DND-41 (cell line): Measurements from ENCODE around the gene LTBP1.

ENCODE experiments used
- CTCF ChIP-seq: IDR thresholded peaks from 2 replicates; pipeline ENCODE4 v1.5.1; 2012; ENCODE audit warnings: borderline replicate concordance, low read length, moderate library complexity, mild to moderate bottlenecking; ENCODE audit not compliant: poor library complexity, severe bottlenecking; ENCODE audit errors: extremely low read depth
- EZH2 ChIP-seq: IDR thresholded peaks from 3 replicates; pipeline ENCODE4 v1.6.1; 2012; ENCODE audit warnings: borderline replicate concordance, low read depth, mild to moderate bottlenecking, moderate library complexity, low read length, inconsistent platforms; ENCODE audit not compliant: severe bottlenecking

- TF ChIP-seq CTCF = no peak
- TF ChIP-seq EZH2 = no peak
Observed at GRCh38 chr2:33242845-33243244, 296.1 kb downstream of the LTBP1 start.
